Right ventricle myocardium inferior (tissue), 1 donor: ENCODE measurements around the gene TXLNG. TPM values are rescaled to one million over a fixed set of nuclear protein-coding genes. Genes with fewer than 3 reads are reported as not detected.
A peak's percentile ranks its signal among the peaks of the same experiment; 100 is the strongest.
"Not testable (repeated sequence)": the region's sequence is repeated elsewhere in the genome, so short reads cannot be mapped to it uniquely, and the experiment has no call there.

Experiments used
- ATAC-seq: fragments of 200-7000 bp; cut with Tn5 transposase; one replicate; pipeline ENCODE4 v1.9.1; 2020; ENCODE audit warnings: mild to moderate bottlenecking, moderate library complexity
- DNase-seq: peaks from one replicate; pipeline ENCODE4 v3.0.0; 2021; ENCODE audit errors: missing footprints
- intact Hi-C: fragments of 100-400 bp; cut with DNase I; formaldehyde crosslinking; loops from one replicate; pipeline ENCODE4 v1.11.0; 2022
- long read RNA-seq: library from polyadenylated mRNA; unstranded; transcript quantifications from one replicate; pipeline ENCODE4 v2.0.0, GENCODE V29; 2021
- total RNA-seq: library from RNA; stranded (reverse); fragmentation: NEBNext Ultra II Directional; extraction: Animal tissue kit (Norgen Biotek cat#: 25700); gene quantifications from one replicate; pipeline ENCODE4 v1.2.1, GENCODE V29; 2021
- donor health status: DM: no; HTN: yes; CAD: no; lungs with severe emphysema.

TXLNG gene
- 5.2 TPM for total RNA-seq
- long read RNA-seq, full-length matches to known transcripts, result 3 of 5 reads
- long read RNA-seq, partial matches to known transcripts, result 2 of 5 reads
- long read RNA-seq, other reads (novel, unspliced or antisense), result 0 of 5 reads

DNA sequence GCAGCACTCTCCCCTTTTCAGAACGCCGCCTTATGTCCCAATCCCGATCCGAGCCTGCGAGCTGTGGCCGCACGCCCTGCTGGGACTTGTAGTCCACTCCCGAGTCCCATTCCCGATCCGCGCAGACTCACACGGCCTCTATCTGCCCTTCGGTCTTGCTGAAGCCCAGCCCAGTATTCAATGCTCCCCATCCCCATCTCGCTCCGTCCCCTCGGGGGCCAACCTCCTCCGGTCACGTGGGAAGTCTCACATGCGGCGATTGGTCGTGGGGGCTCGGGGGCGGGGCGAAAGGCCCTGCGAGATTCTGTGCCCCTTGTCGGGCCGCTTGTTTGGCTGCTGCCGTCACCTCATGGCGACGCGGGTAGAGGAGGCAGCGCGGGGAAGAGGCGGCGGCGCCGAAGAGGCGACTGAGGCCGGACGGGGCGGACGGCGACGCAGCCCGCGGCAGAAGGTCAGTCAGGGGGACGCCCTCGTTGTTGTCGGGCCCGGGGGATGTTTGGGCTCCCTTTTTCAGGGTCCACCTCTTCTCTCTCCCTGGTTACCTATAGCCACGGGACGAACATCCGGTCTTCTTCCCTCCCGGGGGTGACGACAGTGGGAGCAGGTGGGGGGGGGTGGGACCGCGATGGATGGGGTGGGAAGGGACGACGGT is at the start of gene TXLNG:
TSS of gene TXLNG (plus strand) at position 328 of the 652 bp plus-strand sequence. CDS start at position 350, 22 bp downstream.
- ATAC-seq (peak; percentile 100), DNase-seq (peak; percentile 98)
- intact Hi-C loops, result loop anchor here (10.0 kb wide), 1 partner anchor 61 kb away; no protein-coding TSS in a partner anchor

DNA sequence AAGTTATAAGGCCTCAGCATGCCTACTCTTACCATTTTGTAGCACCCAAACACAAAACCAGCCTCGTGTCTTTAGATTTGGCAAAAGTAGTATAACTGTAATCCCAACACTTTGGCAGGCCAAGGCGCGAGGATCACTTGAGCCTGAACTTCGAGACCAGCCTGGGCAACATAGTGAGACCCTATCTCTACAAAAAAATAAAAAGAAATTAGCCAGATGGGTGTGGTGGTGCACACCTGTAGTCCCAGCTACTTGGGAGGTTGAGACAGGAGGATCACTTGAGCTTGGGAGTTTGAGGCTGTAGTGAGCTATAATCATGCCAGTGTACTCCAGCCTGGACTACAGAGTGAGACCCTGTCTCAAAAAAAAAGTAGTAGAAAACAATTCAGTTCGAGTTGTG is 49.2 kb upstream of the TXLNG start:
- intact Hi-C loops, result no loop called here
- DNase-seq, result no peak

DNA sequence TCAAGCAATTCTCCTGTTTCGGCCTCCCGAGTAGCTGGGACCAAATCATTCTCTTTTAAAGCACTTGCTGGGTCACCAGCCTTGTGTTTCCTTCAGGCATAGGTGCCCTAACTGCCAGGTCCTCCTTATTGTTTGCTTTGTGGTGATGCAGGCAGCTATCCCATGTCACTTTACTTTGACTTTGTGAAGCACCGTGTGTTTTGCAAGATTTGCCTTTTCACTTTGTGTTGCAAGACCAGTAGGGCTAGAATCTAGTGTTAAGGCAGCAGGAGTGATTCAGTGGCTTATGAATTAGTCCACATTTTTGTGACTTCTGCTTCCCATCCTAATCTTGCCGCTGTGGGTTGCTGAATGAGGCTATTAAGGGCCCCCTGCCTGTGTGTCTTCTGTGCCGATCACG is 46.7 kb upstream of the TXLNG start:
- ATAC-seq, result no peak
- intact Hi-C loops, result no loop called here
- DNase-seq, result no peak

More for the DNA sequence above, 49.2 kb upstream of the TXLNG start:
- no peak for ATAC-seq

DNA sequence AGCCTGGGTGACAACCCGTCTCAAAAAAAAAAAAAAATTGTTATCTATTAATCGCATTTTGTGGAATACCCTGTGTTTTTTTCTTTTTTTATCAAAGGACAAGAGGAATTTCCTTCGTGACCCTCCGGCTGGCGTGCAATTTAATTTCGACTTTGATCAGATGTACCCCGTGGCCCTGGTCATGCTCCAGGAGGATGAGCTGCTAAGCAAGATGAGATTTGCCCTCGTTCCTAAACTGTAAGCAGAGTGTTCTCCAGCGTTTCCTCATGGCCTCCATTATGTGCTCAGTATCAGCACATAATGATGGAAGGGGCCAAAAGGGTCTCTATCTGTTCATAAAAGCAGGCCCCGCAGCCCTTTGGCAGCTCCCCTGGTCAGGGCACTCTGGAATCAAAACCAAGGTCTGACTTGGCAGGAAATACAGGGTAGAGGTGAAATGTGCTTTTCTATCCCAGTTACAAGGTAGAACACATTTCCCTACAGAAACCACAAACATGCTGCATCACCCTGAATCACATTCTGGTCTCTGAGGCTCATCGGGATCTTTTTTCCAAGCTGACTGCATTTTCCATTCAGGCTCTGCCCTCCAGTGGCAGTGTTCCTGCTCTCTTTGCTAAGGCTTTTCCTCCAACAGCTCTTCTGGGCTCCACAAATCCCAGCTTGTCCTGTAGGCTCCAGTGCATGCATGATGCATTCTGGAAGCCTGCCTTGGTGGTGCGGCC is 42.5 kb upstream of the TXLNG start:
- no peak for ATAC-seq
- intact Hi-C loops, result no loop called here
- DNase-seq, result no peak

DNA sequence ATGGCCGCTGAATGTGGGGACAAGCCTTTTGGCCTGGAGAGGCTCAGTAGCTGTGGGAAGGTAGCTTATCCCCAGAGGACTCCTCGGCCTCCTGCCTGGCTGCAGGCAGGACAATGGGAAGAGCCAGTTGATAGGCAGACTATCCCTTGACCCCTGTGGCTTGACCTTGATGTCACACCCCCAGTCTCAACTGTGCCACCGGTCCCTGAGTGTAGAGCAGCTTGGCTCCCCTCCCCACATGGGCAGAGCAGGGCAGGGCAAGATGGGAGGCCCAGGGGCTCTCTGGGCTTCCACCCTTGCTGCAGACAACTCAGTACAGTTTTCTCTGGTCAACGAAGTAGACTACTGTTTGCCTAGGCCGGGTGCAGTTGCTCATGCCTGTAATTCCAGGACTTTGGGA is 41.2 kb upstream of the TXLNG start:
- ATAC-seq (no peak), DNase-seq (no peak)
- intact Hi-C loops, result no loop called here

DNA sequence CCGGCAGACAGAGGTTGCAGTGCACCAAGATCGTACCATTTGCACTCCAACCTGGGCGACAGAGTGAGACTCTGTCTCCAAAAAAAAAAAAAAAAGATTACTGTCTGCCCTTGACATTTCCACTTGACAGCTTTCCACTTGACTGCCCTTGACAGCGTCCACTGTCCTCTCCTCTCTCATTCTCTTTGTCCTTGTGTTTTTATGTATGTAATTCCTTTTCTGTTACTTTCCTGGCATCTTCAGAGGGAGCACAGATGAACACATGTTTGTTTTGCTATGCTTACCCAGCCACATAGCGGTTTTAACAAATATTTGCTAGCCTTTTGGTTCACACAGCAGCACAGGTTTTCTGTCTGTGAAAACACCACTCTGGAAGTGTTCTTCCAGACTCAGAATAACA is 40.6 kb upstream of the TXLNG start:
- intact Hi-C loops, result no loop called here
- ATAC-seq (no peak), DNase-seq (no peak)

DNA sequence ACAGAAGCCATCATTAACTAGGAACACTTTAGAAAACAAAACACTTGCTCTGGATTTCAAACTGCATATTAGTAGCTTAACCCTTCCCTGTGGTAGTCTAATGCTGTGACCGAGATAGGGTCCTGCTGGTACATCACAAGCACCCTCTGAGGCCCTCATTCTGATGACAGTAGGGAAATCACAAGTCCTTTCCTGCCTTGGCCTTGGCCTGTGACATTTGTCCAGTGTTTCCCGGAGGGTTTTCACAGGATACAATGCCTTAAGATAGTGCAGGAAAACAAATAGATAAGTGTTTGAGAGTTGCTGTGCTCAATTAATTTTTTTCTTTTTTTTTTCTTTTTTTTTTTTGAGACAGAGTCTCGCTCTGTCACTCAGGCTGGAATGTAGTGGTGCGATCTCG is 37.8 kb upstream of the TXLNG start:
- intact Hi-C loops, result no loop called here
- ATAC-seq, result no peak
- DNase-seq, result no peak

DNA sequence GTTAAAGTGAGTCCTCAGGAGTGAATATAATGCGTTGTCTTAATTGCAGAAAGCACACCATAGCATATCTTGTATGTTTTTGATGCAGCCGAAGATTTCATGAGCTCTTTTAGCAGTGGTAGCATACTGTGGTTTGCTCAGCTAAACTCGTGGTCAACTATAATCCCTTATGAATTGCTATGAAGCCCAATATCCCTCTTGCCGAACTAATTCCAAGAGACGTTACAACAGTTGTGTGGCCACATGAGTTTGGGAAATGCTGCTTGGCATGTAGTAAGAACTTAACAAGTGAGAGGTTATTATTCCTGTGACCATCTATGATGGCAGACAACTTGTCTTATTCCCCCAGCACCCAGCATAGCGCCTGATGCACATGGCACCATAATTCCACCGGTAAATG is 36.1 kb upstream of the TXLNG start:
- no peak for ATAC-seq
- intact Hi-C loops, result no loop called here
- no peak for DNase-seq

DNA sequence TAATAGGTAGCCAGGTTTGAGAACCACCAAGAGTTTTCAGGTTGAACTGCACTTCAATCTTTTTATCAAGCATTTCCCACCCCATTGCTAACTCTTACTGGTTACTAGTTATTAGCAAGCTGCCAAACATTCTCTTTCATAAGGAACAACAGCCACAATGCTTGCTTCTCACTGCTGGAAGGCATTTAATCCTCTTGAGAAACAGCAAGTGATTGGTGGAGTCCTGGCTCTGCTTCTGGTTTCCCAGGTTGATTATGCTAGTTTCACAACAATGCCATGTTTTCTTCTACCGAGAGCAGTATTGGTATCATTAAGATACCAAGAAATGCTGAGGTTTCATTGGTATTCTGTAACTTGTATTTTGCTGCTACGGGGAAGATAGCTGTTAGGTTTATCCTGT is 32.2 kb upstream of the TXLNG start:
- ATAC-seq (no peak), DNase-seq (no peak)
- intact Hi-C loops, result no loop called here

DNA sequence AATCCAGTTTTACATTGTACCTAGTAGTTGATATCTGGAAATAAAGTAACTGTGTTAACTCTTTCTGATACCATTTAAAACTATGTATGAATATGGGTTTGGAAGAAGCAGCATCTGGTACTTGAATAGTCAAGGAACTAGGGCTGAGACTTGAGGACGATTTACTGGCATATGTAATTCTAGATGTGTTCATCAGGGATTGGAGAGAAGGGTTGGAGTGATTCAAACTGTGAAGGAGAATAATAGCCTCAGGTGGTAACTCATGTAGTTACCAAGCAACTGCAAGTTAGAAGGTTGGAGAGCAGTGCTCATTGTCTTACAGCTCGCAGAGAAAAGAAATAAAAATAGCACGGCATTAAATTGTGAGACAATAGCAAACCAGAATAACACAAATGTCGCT is 29.5 kb upstream of the TXLNG start:
- ATAC-seq, result no peak
- DNase-seq, result no peak
- intact Hi-C loops, result no loop called here

DNA sequence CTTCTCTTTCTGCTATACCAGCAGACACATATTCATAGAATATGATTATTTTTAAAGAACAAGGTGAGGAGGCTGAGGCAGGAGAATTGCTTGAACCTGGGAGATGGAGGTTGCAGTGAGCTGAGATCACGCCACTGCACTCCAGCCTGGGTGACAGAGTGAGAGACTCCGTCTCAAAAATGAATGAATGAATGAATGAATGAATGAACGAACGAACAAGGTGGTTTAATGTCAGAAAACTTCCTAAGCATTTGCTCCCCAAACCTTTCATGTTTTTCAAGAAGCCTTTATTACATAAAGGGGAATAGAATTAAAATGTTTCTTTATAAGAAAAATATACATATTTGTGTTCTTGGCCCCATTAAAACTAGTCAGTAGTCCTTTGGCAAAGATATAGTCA is 24.8 kb upstream of the TXLNG start:
- ATAC-seq, DNase-seq, intact Hi-C loops: not testable (repeated sequence)

DNA sequence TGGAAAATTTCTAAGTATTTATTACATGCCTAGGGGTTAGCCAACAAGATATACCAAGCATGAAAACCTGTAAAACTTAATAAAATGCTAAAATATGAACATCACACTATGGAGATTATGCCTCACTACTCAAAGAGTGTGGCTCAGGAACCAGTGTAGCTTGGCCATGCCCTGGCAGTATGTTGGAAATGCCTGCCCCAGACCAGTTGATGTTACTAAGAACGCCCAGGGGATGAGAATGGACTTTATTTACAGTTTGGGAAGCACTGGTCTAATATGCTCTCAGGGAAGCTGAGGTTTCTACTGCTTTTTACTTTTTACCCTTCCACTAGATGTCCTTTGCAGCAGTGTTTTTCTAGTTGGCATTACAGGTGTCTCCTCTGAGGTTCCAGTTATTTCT is 23.7 kb upstream of the TXLNG start:
- intact Hi-C loops, result no loop called here
- ATAC-seq, result no peak
- no peak for DNase-seq

DNA sequence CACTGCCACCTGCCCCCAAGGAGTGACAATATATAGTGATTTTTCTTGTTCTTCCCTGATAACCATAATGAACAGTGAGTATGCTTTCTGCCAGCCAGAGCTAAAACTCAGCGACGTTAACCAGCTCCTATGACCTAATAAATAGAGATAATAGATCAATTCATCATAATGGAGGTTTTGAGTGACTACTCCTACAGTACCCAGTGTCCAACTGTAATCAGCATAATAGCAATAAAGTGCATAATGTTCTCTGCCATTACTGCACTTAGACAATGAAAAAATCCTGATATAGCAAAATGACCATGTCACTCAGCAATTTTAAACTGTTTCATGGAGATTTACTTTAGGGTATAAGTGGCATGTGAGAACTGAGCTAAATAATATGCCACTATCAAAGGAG is 20.7 kb upstream of the TXLNG start:
- intact Hi-C loops, result no loop called here
- DNase-seq (no peak), ATAC-seq (no peak)

DNA sequence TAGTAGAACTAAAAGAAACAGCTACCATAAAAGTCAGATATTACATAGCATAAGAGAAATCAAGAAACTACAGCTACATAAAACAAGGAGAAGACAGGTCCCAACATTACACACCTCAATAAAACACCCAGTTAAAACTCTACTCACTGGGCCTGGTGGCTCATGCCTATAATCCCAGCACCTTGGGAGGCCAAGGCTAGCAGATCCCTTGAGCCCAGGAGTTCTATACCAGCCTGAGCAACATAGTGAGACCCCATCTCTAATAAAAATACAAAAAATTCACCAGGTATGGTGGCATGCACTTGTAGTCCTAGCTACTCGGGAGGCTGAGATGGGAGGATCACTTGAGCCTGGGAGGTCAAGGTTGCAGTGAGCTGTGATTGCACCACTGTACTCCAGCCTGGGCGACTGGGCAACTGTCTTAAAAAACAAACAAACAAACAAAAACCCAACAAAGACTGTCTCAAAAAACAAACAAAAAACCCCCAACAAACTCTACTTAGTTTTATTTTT is 15.2 kb upstream of the TXLNG start:
- intact Hi-C loops, result no loop called here
- DNase-seq, result no peak
- ATAC-seq, result no peak

DNA sequence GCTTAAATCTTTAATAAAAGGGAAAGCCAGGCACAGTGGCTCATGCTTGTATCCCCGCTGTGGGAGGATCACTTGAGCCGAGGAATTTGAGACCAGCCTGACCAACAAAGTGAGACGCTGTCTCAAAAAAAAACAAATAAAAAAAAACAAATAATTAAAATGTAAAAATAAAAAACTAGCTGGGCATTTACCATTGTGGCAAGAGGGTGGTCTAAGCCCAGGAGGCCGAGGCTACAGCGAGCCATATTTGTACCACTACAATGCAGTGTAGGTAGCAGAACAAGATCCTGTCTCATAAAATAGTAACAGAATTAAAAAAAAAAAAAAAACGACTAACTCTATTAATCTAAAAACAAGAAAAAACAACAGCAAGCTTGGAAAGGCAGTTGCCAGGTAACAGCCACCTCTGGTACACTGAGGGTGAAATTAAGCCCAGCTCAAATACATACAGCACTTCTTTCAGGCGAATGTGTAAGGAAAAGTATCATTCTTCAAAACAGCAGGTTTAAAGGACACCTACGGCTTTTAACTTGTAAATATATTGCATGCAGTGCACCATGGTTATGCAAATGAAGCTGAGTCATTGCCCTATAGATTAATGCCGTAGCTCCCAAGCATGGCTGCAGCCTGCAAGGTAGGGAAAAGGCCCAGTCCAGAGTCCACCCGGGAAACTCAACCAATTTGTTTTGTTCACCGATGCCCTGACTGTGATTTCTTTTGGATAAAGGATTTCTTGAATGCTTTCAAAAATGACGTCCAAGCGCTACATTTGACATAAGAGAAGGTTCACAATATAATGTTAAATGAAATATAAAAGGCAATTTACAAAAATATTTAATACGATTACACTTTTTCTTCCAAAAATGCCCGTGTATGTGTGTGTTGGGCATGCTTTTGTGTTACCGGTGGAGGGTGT is 14.5 kb upstream of the TXLNG start:
- ATAC-seq, result no peak
- no peak for DNase-seq
- intact Hi-C loops, result no loop called here

DNA sequence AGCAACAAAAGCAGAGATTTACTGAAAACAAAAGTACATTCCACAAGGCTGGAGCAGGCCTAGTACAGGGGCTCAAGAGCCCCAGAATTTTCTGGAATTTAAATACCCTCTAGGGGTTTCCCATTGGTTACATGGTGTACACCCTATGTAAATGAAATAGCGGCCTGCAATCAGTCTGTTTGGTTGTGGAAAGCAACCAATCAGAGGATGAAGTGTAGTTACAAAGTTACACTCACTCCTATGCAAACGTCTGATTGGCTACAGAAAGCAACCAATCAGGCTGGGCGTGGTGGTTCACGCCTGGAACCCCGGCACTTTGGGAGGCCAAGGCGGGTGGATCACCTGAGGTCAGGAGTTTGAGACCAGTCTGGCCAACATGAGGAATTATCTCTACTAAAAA is 13.8 kb upstream of the TXLNG start:
- DNase-seq, result no peak
- intact Hi-C loops, result no loop called here
- ATAC-seq, result no peak

DNA sequence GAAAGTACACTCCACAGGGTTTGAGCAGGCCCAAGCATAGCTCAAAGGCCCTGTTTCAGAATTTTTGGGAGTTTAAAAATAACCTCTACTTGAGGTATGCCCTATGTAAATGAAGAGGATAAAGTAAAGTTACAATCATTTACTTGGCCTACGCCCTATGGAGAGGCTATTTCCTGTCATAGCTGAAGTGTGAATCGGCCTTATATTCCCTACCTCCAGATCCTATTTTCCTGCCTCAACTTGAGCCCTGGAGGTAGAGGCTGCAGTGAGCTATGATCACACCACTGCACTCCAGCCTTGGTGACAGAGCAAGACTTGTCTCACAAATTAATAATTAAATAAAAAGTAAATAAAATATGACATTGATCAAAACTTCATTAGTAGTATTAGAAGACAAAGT is 11.5 kb upstream of the TXLNG start:
- no peak for DNase-seq
- no peak for ATAC-seq
- intact Hi-C loops, result no loop called here

DNA sequence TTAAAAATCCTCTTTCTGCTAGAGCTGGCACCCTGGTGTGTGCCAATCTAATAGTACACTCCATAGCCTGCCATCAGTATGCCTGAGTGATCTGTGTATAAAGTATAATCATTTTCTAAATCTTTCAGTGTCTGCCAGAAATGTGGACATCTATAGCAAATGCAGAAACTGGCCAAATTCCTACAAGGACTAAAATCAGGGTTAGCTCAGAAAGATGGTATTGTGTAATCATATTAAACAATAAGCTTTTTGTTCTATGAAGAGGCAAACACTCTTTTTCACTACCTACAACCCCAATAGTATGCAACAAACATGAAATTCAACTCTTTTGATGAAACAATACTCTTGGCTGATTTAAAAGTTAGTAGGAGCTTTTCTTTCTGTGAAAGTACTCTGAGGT is 7.7 kb upstream of the TXLNG start:
- no peak for DNase-seq
- intact Hi-C loops, result no loop called here
- ATAC-seq, result no peak

DNA sequence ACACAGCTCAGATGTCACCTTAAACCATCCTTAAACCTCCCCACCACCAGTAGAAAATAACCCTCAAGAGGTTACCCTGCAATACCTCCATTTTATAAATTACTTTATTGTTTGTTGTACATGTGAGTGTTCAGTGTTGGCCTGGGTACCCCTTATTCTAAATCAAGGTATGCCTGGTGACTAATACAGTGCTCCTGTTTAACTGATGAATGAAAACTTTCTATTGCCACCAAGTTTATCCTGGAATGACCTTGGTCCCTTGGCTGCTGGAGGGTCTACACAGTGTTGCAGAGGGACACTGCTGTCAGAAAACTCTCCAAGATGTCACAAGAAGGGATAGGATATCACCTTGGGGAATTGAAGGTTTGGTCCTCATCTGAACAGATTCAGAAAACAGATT is 7.3 kb upstream of the TXLNG start:
- intact Hi-C loops, result no loop called here
- ATAC-seq (no peak), DNase-seq (no peak)
